ENCODE measurements around the gene ZYX. TPM values are rescaled to one million over a fixed set of nuclear protein-coding genes. Genes with fewer than 3 reads are reported as not detected.

Gene ZYX
- total RNA-seq, 4 donors from 2014 or later = 111 to 389 (median 146) TPM

DNA sequence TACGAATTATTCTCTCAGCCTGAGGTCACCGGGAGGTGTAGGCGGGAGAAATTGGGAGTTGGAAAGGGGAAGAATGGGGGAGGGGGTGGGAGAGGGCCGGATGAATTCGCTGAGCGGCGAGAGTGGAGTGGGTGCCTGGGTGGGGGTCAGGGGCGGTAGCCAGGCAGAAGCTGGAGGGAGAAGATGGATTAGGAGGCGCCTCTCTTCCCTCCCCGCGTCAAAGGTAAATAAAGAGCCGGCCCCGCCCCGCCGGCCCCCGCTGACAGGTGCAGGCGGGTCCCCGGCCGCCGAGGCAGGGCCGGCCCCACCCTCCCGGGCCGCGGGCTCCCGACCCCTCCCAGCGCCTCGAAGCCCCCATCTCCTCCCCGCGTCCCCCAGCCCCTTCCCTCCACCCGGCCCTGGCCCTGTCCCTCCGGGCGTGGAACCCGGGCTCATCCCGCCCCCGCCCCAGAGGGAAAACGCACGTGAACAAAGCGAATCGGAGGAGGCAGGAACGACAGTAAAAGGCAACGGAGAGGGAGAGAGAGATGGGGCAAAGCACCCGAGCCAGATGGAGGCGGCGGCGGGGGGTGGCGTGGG lies 19.5 kb upstream of the ZYX start:
- Histone ChIP-seq H3K36me3 (no peaks in the 10 kb centered on the region), H3K27ac (peak overlapping the region in 1 of 4 donors; percentile 33), H3K9me3 (no peaks in the 10 kb centered on the region), H3K4me3 (peak overlapping the region; percentile 39 to 72), H3K27me3 (peaks cover 58% of the 10 kb centered on the region), H3K4me1 (peaks cover 0 to 20% (median 8%) of the 10 kb centered on the region in 3 donors)
- no peak for ATAC-seq
- 3 to 6% methylated on average over 15 to 17 of the region's 46 CpGs for WGBS, 2 donors (ENCODE audit: low coverage in 1 of 2)
- TF ChIP-seq CTCF (IDR thresholded peaks at IDR 0.05) = no peak
- no peak for TF ChIP-seq POLR2A (IDR thresholded peaks at IDR 0.05)
- TF ChIP-seq POLR2AphosphoS5 (IDR thresholded peaks at IDR 0.05) = no peak
- TF ChIP-seq EP300 (IDR thresholded peaks at IDR 0.05) = no peak

DNA sequence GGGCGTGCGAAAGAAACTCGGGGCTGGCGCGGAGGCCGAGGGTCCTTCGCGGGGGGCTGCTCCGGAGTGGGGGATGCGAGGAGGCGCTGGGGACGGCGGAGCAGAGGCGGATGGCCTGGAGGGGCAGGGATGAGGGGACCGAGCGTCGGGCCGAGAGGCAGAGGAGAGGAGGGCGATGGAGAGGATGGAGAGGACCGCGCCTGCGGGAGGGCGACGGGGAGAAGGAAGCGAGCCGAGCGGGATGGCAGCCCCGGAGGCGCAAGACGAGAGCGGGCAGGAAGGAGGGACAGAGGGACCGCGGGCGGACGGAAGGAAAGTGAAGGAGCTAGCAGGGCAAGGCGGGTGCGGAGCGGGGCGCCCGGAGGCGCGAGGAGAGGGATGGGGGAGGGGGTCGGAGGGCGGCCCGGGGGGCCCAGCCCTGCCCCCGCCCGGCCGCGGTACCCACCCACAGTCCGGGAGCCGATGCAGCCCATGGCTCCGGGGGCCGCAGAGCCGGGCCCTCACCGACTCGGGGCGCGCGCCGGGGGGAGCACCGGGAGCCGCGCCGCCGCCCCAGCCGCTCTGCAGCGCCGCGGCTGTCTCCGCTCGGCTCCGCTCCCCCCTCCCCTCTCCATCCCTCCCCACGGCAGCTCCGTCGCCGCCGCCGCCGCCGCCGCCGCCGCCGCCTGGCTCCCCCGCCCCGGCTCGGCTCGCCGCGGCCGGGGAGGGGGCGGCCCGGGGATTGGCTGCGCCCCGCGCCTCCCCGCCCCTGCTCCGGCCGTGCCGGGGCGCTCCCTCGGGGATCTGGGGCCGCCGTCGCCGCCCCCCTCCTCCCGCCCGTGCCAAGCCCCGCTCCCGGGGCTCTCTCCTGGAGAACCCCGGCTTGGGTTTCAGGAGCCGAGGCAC lies 18.8 kb upstream of the ZYX start, which contains the start of gene FAM131B:
FAM131B (minus strand) TSS at position 583 of the 885 bp plus-strand sequence; CDS start at position 473, 110 bp downstream.
- H3K4me3 ChIP-seq = peak within 1 kb of the TSS; percentile 39 to 72
- TF ChIP-seq CTCF (IDR thresholded peaks at IDR 0.05) (no peak), POLR2A (IDR thresholded peaks at IDR 0.05) (no peak), EP300 (IDR thresholded peaks at IDR 0.05) (no peak), POLR2AphosphoS5 (IDR thresholded peaks at IDR 0.05) (no peak)
- H3K36me3 ChIP-seq = no peaks in the 10 kb centered on the region
- H3K9me3 ChIP-seq = no peaks in the 10 kb centered on the region
- H3K27me3 ChIP-seq = peaks cover 61% of the 10 kb centered on the region
- WGBS, 2 donors (ENCODE audit: low coverage in 1 of 2) = 1% methylated on average over 12 to 28 of the region's 112 CpGs
- ATAC-seq = peak; percentile 66
- H3K4me1 ChIP-seq = peaks cover 0 to 20% (median 8%) of the 10 kb centered on the region in 3 donors
- H3K27ac ChIP-seq = peak within 1 kb of the TSS in 1 of 4 donors; percentile 33

- no peak for ATAC-seq
- Histone ChIP-seq H3K4me1 (peaks cover 0 to 20% (median 8%) of the 10 kb centered on the region in 3 donors), H3K4me3 (peak overlapping the region in 1 of 2 donors; percentile 72), H3K9me3 (no peaks in the 10 kb centered on the region), H3K27me3 (peaks cover 61% of the 10 kb centered on the region), H3K36me3 (no peaks in the 10 kb centered on the region), H3K27ac (no peak overlapping the region)
- WGBS, 2 donors (ENCODE audit: low coverage in 1 of 2) = 83 to 84% methylated on average over 2 to 6 of the region's 19 CpGs
- TF ChIP-seq POLR2AphosphoS5 (IDR thresholded peaks at IDR 0.05) (no peak), POLR2A (IDR thresholded peaks at IDR 0.05) (no peak), EP300 (IDR thresholded peaks at IDR 0.05) (no peak), CTCF (IDR thresholded peaks at IDR 0.05) (no peak)
Measured at GRCh38 chr7:143363016-143363937, 17.9 kb upstream of the ZYX start.

GRCh38 chr7:143367972-143368371 lies 13.2 kb upstream of the ZYX start:
- Histone ChIP-seq H3K27ac (no peak overlapping the region), H3K27me3 (peaks cover 26% of the 10 kb centered on the region), H3K4me1 (peaks cover 0 to 2% (median 0%) of the 10 kb centered on the region in 3 donors), H3K36me3 (no peaks in the 10 kb centered on the region), H3K9me3 (no peaks in the 10 kb centered on the region), H3K4me3 (no peak overlapping the region)
- TF ChIP-seq POLR2AphosphoS5 (IDR thresholded peaks at IDR 0.05) = no peak
- TF ChIP-seq CTCF (IDR thresholded peaks at IDR 0.05) = no peak
- no peak for TF ChIP-seq EP300 (IDR thresholded peaks at IDR 0.05)
- no peak for TF ChIP-seq POLR2A (IDR thresholded peaks at IDR 0.05)
- ATAC-seq = no peak
- no CpG with 5 or more reads among the region's 4 CpGs for WGBS, 2 donors (ENCODE audit: low coverage in 1 of 2)

Data from gastroesophageal sphincter (tissue), 4 donors.